Measurements from ENCODE around the gene PATL2.
A peak's percentile ranks its signal among the peaks of the same experiment; 100 is the strongest.
"Not testable (repeated sequence)": the region's sequence is repeated elsewhere in the genome, so short reads cannot be mapped to it uniquely, and the experiment has no call there.

The PATL2 gene

GRCh38 chr15:44720000-44720435 lies 8.9 kb upstream of the PATL2 start:
- not testable (repeated sequence) for H3K4me3 ChIP-seq (ENCODE audit: low read depth in 1 of 5, low read length in 5 of 5); H3K27ac ChIP-seq (ENCODE audit: low read depth, low read length); H3K9ac ChIP-seq (ENCODE audit: low read length in 5 of 5); H3K9me3 ChIP-seq (ENCODE audit: control insufficient read depth in 5 of 5, low read length in 5 of 5); H3K27me3 ChIP-seq (ENCODE audit: control insufficient read depth in 5 of 5, insufficient read depth in 4 of 5, low read length in 5 of 5)
- Histone ChIP-seq H3K36me3 (ENCODE audit: control insufficient read depth in 5 of 5, insufficient read depth in 5 of 5, low read length in 5 of 5) (peaks cover 38 to 43% (median 40%) of the 10 kb centered on the region in 5 donors), H3K4me1 (ENCODE audit: control insufficient read depth in 5 of 5, insufficient read depth in 5 of 5, low read length in 5 of 5) (peaks cover 0 to 26% (median 10%) of the 10 kb centered on the region in 5 donors)

GRCh38 chr15:44719293-44719999 lies 8.3 kb upstream of the PATL2 start:
- Histone ChIP-seq H3K27ac (ENCODE audit: low read depth, low read length) (peak overlapping the region; percentile 44), H3K4me3 (ENCODE audit: low read depth in 1 of 5, low read length in 5 of 5) (no peak overlapping the region), H3K36me3 (ENCODE audit: control insufficient read depth in 5 of 5, insufficient read depth in 5 of 5, low read length in 5 of 5) (peaks cover 40 to 45% (median 41%) of the 10 kb centered on the region in 5 donors), H3K27me3 (ENCODE audit: control insufficient read depth in 5 of 5, insufficient read depth in 4 of 5, low read length in 5 of 5) (no peaks in the 10 kb centered on the region), H3K9me3 (ENCODE audit: control insufficient read depth in 5 of 5, low read length in 5 of 5) (no peaks in the 10 kb centered on the region), H3K4me1 (ENCODE audit: control insufficient read depth in 5 of 5, insufficient read depth in 5 of 5, low read length in 5 of 5) (peaks cover 0 to 31% (median 10%) of the 10 kb centered on the region in 5 donors), H3K9ac (ENCODE audit: low read length in 5 of 5) (no peak overlapping the region)

- H3K4me1 ChIP-seq (ENCODE audit: control insufficient read depth in 5 of 5, insufficient read depth in 5 of 5, low read length in 5 of 5), result peaks cover 4 to 37% (median 14%) of the 10 kb centered on the region in 5 donors
- peaks cover 40 to 47% (median 41%) of the 10 kb centered on the region in 5 donors for H3K36me3 ChIP-seq (ENCODE audit: control insufficient read depth in 5 of 5, insufficient read depth in 5 of 5, low read length in 5 of 5)
- H3K4me3 ChIP-seq (ENCODE audit: low read depth in 1 of 5, low read length in 5 of 5), result no peak overlapping the region
- no peak overlapping the region for H3K9ac ChIP-seq (ENCODE audit: low read length in 5 of 5)
- H3K27ac ChIP-seq (ENCODE audit: low read depth, low read length), result peak overlapping the region; percentile 44
- H3K9me3 ChIP-seq (ENCODE audit: control insufficient read depth in 5 of 5, low read length in 5 of 5), result no peaks in the 10 kb centered on the region
- H3K27me3 ChIP-seq (ENCODE audit: control insufficient read depth in 5 of 5, insufficient read depth in 4 of 5, low read length in 5 of 5), result no peaks in the 10 kb centered on the region
These were observed 7.8 kb upstream of the PATL2 start for GRCh38 chr15:44718927-44719292.

GRCh38 chr15:44718180-44718926 lies 7.2 kb upstream of the PATL2 start:
- Histone ChIP-seq H3K4me3 (ENCODE audit: low read depth in 1 of 5, low read length in 5 of 5) (no peak overlapping the region), H3K36me3 (ENCODE audit: control insufficient read depth in 5 of 5, insufficient read depth in 5 of 5, low read length in 5 of 5) (peaks cover 40 to 47% (median 41%) of the 10 kb centered on the region in 5 donors), H3K27ac (ENCODE audit: low read depth, low read length) (no peak overlapping the region), H3K27me3 (ENCODE audit: control insufficient read depth in 5 of 5, insufficient read depth in 4 of 5, low read length in 5 of 5) (no peaks in the 10 kb centered on the region), H3K9me3 (ENCODE audit: control insufficient read depth in 5 of 5, low read length in 5 of 5) (no peaks in the 10 kb centered on the region), H3K4me1 (ENCODE audit: control insufficient read depth in 5 of 5, insufficient read depth in 5 of 5, low read length in 5 of 5) (peaks cover 9 to 42% (median 19%) of the 10 kb centered on the region in 5 donors), H3K9ac (ENCODE audit: low read length in 5 of 5) (no peak overlapping the region)

GRCh38 chr15:44716983-44717602 lies 6.0 kb upstream of the PATL2 start:
- no peak overlapping the region for H3K4me3 ChIP-seq (ENCODE audit: low read depth in 1 of 5, low read length in 5 of 5)
- H3K27me3 ChIP-seq (ENCODE audit: control insufficient read depth in 5 of 5, insufficient read depth in 4 of 5, low read length in 5 of 5), result no peaks in the 10 kb centered on the region
- H3K9ac ChIP-seq (ENCODE audit: low read length in 5 of 5), result no peak overlapping the region
- H3K27ac ChIP-seq (ENCODE audit: low read depth, low read length), result no peak overlapping the region
- H3K4me1 ChIP-seq (ENCODE audit: control insufficient read depth in 5 of 5, insufficient read depth in 5 of 5, low read length in 5 of 5), result peaks cover 9 to 49% (median 26%) of the 10 kb centered on the region in 5 donors
- H3K36me3 ChIP-seq (ENCODE audit: control insufficient read depth in 5 of 5, insufficient read depth in 5 of 5, low read length in 5 of 5), result peaks cover 40 to 47% (median 41%) of the 10 kb centered on the region in 5 donors
- no peaks in the 10 kb centered on the region for H3K9me3 ChIP-seq (ENCODE audit: control insufficient read depth in 5 of 5, low read length in 5 of 5)

GRCh38 chr15:44715797-44716334 lies 4.7 kb upstream of the PATL2 start:
- peak overlapping the region in 4 of 5 donors; percentile 4 to 98 (median 56) for H3K4me3 ChIP-seq (ENCODE audit: low read depth in 1 of 5, low read length in 5 of 5)

GRCh38 chr15:44715142-44715796 lies 4.1 kb upstream of the PATL2 start:
- Histone ChIP-seq H3K4me1 (ENCODE audit: control insufficient read depth in 5 of 5, insufficient read depth in 5 of 5, low read length in 5 of 5) (peaks cover 9 to 52% (median 26%) of the 10 kb centered on the region in 5 donors), H3K27ac (ENCODE audit: low read depth, low read length) (peak overlapping the region; percentile 47), H3K4me3 (ENCODE audit: low read depth in 1 of 5, low read length in 5 of 5) (peak overlapping the region in 4 of 5 donors; percentile 4 to 98 (median 96)), H3K9ac (ENCODE audit: low read length in 5 of 5) (peak overlapping the region in 3 of 5 donors; percentile 4 to 45 (median 32)), H3K36me3 (ENCODE audit: control insufficient read depth in 5 of 5, insufficient read depth in 5 of 5, low read length in 5 of 5) (peaks cover 40 to 47% (median 41%) of the 10 kb centered on the region in 5 donors), H3K9me3 (ENCODE audit: control insufficient read depth in 5 of 5, low read length in 5 of 5) (no peaks in the 10 kb centered on the region), H3K27me3 (ENCODE audit: control insufficient read depth in 5 of 5, insufficient read depth in 4 of 5, low read length in 5 of 5) (no peaks in the 10 kb centered on the region)

More at GRCh38 chr15:44715797-44716334, 4.7 kb upstream of the PATL2 start:
- no peaks in the 10 kb centered on the region for H3K27me3 ChIP-seq (ENCODE audit: control insufficient read depth in 5 of 5, insufficient read depth in 4 of 5, low read length in 5 of 5)
- peak overlapping the region; percentile 47 for H3K27ac ChIP-seq (ENCODE audit: low read depth, low read length)
- peaks cover 40 to 47% (median 41%) of the 10 kb centered on the region in 5 donors for H3K36me3 ChIP-seq (ENCODE audit: control insufficient read depth in 5 of 5, insufficient read depth in 5 of 5, low read length in 5 of 5)
- H3K4me1 ChIP-seq (ENCODE audit: control insufficient read depth in 5 of 5, insufficient read depth in 5 of 5, low read length in 5 of 5), result peaks cover 9 to 48% (median 26%) of the 10 kb centered on the region in 5 donors
- peak overlapping the region in 2 of 5 donors; percentile 4 to 32 for H3K9ac ChIP-seq (ENCODE audit: low read length in 5 of 5)
- no peaks in the 10 kb centered on the region for H3K9me3 ChIP-seq (ENCODE audit: control insufficient read depth in 5 of 5, low read length in 5 of 5)

GRCh38 chr15:44713006-44713966 lies 2.2 kb upstream of the PATL2 start:
- peak overlapping the region; percentile 90 to 100 (median 100) for H3K9ac ChIP-seq (ENCODE audit: low read length in 5 of 5)
- peaks cover 9 to 50% (median 26%) of the 10 kb centered on the region in 5 donors for H3K4me1 ChIP-seq (ENCODE audit: control insufficient read depth in 5 of 5, insufficient read depth in 5 of 5, low read length in 5 of 5)
- H3K36me3 ChIP-seq (ENCODE audit: control insufficient read depth in 5 of 5, insufficient read depth in 5 of 5, low read length in 5 of 5), result peaks cover 32 to 37% (median 35%) of the 10 kb centered on the region in 5 donors

More at GRCh38 chr15:44713006-44713966, 2.2 kb upstream of the PATL2 start:
- Histone ChIP-seq H3K9me3 (ENCODE audit: control insufficient read depth in 5 of 5, low read length in 5 of 5) (no peaks in the 10 kb centered on the region), H3K27me3 (ENCODE audit: control insufficient read depth in 5 of 5, insufficient read depth in 4 of 5, low read length in 5 of 5) (no peaks in the 10 kb centered on the region), H3K4me3 (ENCODE audit: low read depth in 1 of 5, low read length in 5 of 5) (peak overlapping the region; percentile 96 to 99 (median 97)), H3K27ac (ENCODE audit: low read depth, low read length) (peak overlapping the region; percentile 100)
